ENCODE measurements around the gene PTPRE. TPM values are rescaled to one million over a fixed set of nuclear protein-coding genes. Genes with fewer than 3 reads are reported as not detected.
A peak's percentile ranks its signal among the peaks of the same experiment; 100 is the strongest.

Gene PTPRE
- total and polyA plus RNA-seq, 2 donors from 2014 or later: 1.1 to 25.7 TPM

DNA sequence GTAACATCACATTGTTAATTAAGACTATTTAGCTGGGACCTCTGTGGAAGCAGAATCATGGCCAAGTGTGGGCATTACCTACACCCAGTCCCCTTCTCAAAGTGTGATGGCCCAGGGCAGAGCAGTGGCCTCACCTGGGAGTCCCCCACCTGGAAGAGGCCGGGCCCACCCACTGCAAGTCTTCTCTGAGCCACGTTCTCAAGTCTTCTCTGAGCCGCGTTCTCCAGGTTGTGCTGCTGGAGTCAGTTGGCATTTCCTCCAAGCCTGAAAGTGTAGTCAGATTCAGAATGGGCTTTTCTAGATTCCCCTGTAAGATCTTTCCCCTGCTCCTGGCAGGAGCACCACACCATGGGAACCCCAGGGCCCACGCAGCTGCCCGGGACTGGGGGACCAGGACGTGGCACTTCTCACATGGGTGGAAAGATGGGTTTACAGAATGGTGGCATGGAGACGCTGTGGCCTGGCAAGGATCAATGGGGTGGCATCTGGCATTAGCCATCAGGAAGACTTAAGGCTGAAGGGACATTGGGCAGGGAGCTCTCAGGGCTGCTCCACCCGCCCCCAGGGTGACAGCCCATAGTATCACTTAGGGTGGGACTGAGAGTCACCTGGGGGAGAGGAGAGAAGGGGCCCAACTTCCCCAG lies 151.3 kb downstream of the PTPRE start:
- intact Hi-C loops (cut with DNase I): no loop called here
- DNase-seq: peak in 1 of 5 donors; percentile 41
- Histone ChIP-seq H3K4me3 (ENCODE audit: low read length in 3 of 3) (no peak overlapping the region), H3K4me1 (ENCODE audit: control insufficient read depth in 2 of 3, insufficient read depth in 2 of 3, low read depth in 1 of 3, low read length in 3 of 3) (no peaks in the 10 kb centered on the region), H3K27me3 (ENCODE audit: control insufficient read depth, insufficient read depth, low read length) (no peaks in the 10 kb centered on the region), H3K27ac (ENCODE audit: low read depth in 2 of 2, low read length in 2 of 2) (no peak overlapping the region), H3K9ac (ENCODE audit: low read length in 3 of 3) (no peak overlapping the region), H3K36me3 (ENCODE audit: control insufficient read depth in 2 of 3, insufficient read depth in 3 of 3, low read length in 3 of 3) (peaks cover 0 to 2% (median 0%) of the 10 kb centered on the region in 3 donors), H3K9me3 (ENCODE audit: control insufficient read depth in 2 of 3, insufficient read depth in 1 of 3, low read length in 3 of 3) (no peaks in the 10 kb centered on the region)
- no peak for FAIRE-seq
- TF ChIP-seq CTCF (IDR thresholded peaks at IDR 0.05; ENCODE audit: borderline replicate concordance, extremely low read depth, insufficient read depth): no peak

DNA sequence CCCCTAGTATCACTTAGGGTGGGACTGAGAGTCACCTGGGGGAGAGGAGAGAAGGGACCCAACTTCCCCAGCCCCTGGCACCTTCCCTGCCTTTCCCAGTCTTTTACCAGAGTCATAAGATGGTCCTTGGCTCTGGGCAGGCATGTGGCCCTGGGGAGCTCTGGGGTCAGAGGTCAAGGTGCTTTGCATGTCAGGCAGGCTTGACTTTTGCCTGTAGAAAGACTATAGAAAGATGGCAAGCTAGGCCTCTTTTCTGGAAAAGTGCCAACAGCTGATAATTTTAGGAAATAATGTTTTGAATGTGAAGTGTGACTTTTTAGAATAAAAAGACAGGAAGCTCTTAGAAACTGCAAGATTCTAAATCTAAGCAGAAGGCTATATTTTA lies 151.8 kb downstream of the PTPRE start:
- DNase-seq (peak in 1 of 5 donors; percentile 13), FAIRE-seq (no peak)
- intact Hi-C loops (cut with DNase I): no loop called here
- TF ChIP-seq CTCF (IDR thresholded peaks at IDR 0.05; ENCODE audit: borderline replicate concordance, extremely low read depth, insufficient read depth): no peak
- Histone ChIP-seq H3K9ac (ENCODE audit: low read length in 3 of 3) (no peak overlapping the region), H3K4me3 (ENCODE audit: low read length in 3 of 3) (no peak overlapping the region), H3K36me3 (ENCODE audit: control insufficient read depth in 2 of 3, insufficient read depth in 3 of 3, low read length in 3 of 3) (peaks cover 0 to 2% (median 0%) of the 10 kb centered on the region in 3 donors), H3K4me1 (ENCODE audit: control insufficient read depth in 2 of 3, insufficient read depth in 2 of 3, low read depth in 1 of 3, low read length in 3 of 3) (no peaks in the 10 kb centered on the region), H3K9me3 (ENCODE audit: control insufficient read depth in 2 of 3, insufficient read depth in 1 of 3, low read length in 3 of 3) (no peaks in the 10 kb centered on the region), H3K27me3 (ENCODE audit: control insufficient read depth, insufficient read depth, low read length) (no peaks in the 10 kb centered on the region), H3K27ac (ENCODE audit: low read depth in 2 of 2, low read length in 2 of 2) (no peak overlapping the region)

- DNase-seq: peak in 1 of 5 donors; percentile 68
- H3K4me3 ChIP-seq (ENCODE audit: low read length in 3 of 3): no peak overlapping the region
- intact Hi-C loops (cut with DNase I): no loop called here
- H3K9ac ChIP-seq (ENCODE audit: low read length in 3 of 3): no peak overlapping the region
- no peak for FAIRE-seq
- no peak overlapping the region for H3K27ac ChIP-seq (ENCODE audit: low read depth in 2 of 2, low read length in 2 of 2)
- H3K9me3 ChIP-seq (ENCODE audit: control insufficient read depth in 2 of 3, insufficient read depth in 1 of 3, low read length in 3 of 3): no peaks in the 10 kb centered on the region
- peaks cover 0 to 2% (median 0%) of the 10 kb centered on the region in 3 donors for H3K36me3 ChIP-seq (ENCODE audit: control insufficient read depth in 2 of 3, insufficient read depth in 3 of 3, low read length in 3 of 3)
- no peak for TF ChIP-seq CTCF (IDR thresholded peaks at IDR 0.05; ENCODE audit: borderline replicate concordance, extremely low read depth, insufficient read depth)
- H3K4me1 ChIP-seq (ENCODE audit: control insufficient read depth in 2 of 3, insufficient read depth in 2 of 3, low read depth in 1 of 3, low read length in 3 of 3): peaks cover 0 to 2% (median 0%) of the 10 kb centered on the region in 3 donors
- no peaks in the 10 kb centered on the region for H3K27me3 ChIP-seq (ENCODE audit: control insufficient read depth, insufficient read depth, low read length)
These were observed 152.5 kb downstream of the PTPRE start for GRCh38 chr10:128059266-128059981.
